PFSK-1 (cell line): ENCODE measurements around the gene GRID1.

Experiments used
- FOXP2 ChIP-seq: optimal IDR thresholded peaks from 2 replicates; pipeline ENCODE3; 2011; ENCODE audit warnings: borderline replicate concordance, control low read depth, inconsistent platforms; ENCODE audit not compliant: insufficient read depth; ENCODE audit errors: extremely low read length, extremely low read depth
- POLR2AphosphoS5 ChIP-seq: IDR thresholded peaks from 2 replicates; pipeline ENCODE4 v1.6.1; 2012; ENCODE audit warnings: low read depth, mild to moderate bottlenecking, control low read depth, low read length, moderate library complexity
- REST ChIP-seq, 2 experiments: IDR thresholded peaks; 2 replicates each; pipeline versions ENCODE4 v1.6.1 to v1.8.0; 2011 to 2012; ENCODE audit warnings: low read depth in 2 of 2, low read length in 2 of 2, control low read depth in 1 of 2, inconsistent platforms in 1 of 2, mild to moderate bottlenecking in 1 of 2, moderate library complexity in 1 of 2; ENCODE audit not compliant: insufficient read depth in 1 of 2
- SIN3A ChIP-seq: IDR thresholded peaks from 2 replicates; pipeline ENCODE4 v1.6.1; 2012; ENCODE audit warnings: mild to moderate bottlenecking, low read length, moderate library complexity, borderline replicate concordance; ENCODE audit not compliant: insufficient read depth
- TAF1 ChIP-seq: IDR thresholded peaks from 2 replicates; pipeline ENCODE4 v1.6.1; 2012; ENCODE audit warnings: low read length, control low read depth, borderline replicate concordance; ENCODE audit not compliant: insufficient read depth

The GRID1 gene

DNA sequence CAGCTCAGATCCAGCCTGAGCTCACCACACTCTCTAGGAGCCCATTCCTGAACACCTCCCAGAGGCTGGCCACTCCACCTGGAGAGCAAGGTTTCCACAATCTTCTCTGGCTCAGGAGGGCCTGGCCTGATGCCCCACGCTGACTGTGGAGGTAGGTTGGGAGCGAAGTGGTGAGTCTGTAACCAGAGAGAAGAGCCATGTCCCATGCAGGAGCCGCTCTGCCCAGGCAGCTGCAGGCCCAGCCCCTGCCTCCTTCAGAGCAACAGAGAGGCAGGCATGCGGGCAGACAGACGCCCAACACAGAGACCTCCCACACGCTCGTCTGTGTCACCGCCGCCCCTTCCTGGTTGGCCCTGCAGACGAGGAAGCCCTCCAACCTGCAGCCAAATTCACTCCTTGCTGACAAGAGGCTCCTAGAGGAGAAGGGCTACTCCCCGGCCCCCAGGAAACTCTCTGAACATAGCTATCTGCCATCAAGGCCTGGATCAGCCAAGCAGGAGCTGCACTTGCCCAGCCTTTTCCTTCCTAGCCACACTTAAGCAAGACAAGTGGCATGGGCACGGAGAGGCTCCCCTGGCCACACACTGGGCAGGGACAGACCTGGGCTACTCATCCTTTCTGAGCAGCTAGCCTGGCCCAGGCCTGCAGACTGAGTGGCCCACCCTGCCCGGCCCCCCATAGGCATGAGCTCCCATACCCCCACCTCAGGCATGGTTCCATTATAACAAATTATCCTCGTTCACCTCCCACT lies 101.9 kb downstream of the GRID1 start:
- TF ChIP-seq POLR2AphosphoS5 (no peak), FOXP2 (no peak), SIN3A (no peak), REST (IDR thresholded peaks at IDR 0.05; ENCODE audit: insufficient read depth in 1 of 2, low read depth in 2 of 2, low read length in 2 of 2) (no peak), TAF1 (no peak)

GRCh38 chr10:86263907-86264306 lies 102.7 kb downstream of the GRID1 start:
- TF ChIP-seq TAF1 = no peak
- no peak for TF ChIP-seq POLR2AphosphoS5
- no peak for TF ChIP-seq REST (IDR thresholded peaks at IDR 0.05; ENCODE audit: insufficient read depth in 1 of 2, low read depth in 2 of 2, low read length in 2 of 2)
- TF ChIP-seq FOXP2 = no peak
- no peak for TF ChIP-seq SIN3A

GRCh38 chr10:86263209-86263608 lies 103.4 kb downstream of the GRID1 start:
- no peak for TF ChIP-seq POLR2AphosphoS5
- no peak for TF ChIP-seq FOXP2
- TF ChIP-seq SIN3A = no peak
- TF ChIP-seq REST (IDR thresholded peaks at IDR 0.05; ENCODE audit: insufficient read depth in 1 of 2, low read depth in 2 of 2, low read length in 2 of 2) = no peak
- TF ChIP-seq TAF1 = no peak

DNA sequence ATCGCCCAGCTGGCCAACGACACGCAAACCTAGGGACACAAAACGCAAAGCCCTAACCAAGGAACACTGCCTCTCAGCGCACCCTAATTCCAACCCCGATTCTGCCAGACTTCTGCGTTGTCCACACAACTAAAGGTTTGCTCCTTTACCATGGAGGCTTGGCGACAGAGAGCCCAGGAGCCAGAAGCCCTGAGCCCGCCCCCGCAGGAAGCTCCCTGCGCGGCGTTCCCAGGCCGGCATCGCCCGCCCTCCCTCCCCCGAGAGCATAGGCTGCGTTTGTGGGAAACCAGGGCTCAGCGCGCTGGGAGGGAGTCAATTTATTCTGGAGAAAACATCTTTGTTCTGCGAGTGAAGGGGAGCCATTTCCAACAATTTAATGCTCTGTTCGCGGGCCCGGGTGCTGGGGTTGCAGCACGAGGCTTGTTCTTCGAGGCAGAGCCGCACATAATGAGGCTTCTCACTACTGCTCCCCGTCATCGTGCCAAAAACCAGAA lies 103.9 kb downstream of the GRID1 start:
- no peak for TF ChIP-seq SIN3A
- TF ChIP-seq TAF1 = no peak
- TF ChIP-seq POLR2AphosphoS5 = no peak
- TF ChIP-seq FOXP2 = no peak
- TF ChIP-seq REST (IDR thresholded peaks at IDR 0.05; ENCODE audit: insufficient read depth in 1 of 2, low read depth in 2 of 2, low read length in 2 of 2) = no peak
